Testis (tissue), 3 donors: ENCODE results near the gene AOAH. TPM values are rescaled to one million over a fixed set of nuclear protein-coding genes. Genes with fewer than 3 reads are reported as not detected.

ENCODE experiments used
- DNase-seq: peaks from one replicate; pipeline ENCODE4 v3.0.0-alpha.2; 2019
- H3K27ac ChIP-seq, 2 donors: fragments of 200-600 bp; sonication (generic); one replicate each; pipeline ENCODE4 v1.5.1; 2019
- H3K27me3 ChIP-seq: fragments of 200-600 bp; sonication (generic); one replicate; pipeline ENCODE4 v1.5.1; 2019
- H3K36me3 ChIP-seq: fragments of 200-600 bp; sonication (generic); one replicate; pipeline ENCODE4 v1.5.1; 2017; ENCODE audit warnings: low read depth; ENCODE audit errors: missing control alignments
- H3K4me1 ChIP-seq: fragments of 200-600 bp; sonication (generic); one replicate; pipeline ENCODE4 v1.5.1; 2019
- H3K4me3 ChIP-seq, 2 donors: fragments of 200-600 bp; sonication (generic); one replicate each; pipeline ENCODE4 v1.5.1; 2017 to 2019
- H3K9me3 ChIP-seq: fragments of 200-600 bp; sonication (generic); one replicate; pipeline ENCODE4 v1.5.1; 2017
- CTCF ChIP-seq, 3 experiments: fragments of 450-650 bp in 2 of 3; fragments of 200-600 bp in 1 of 3; sonication (generic) in 1 of 3; IDR thresholded peaks; one replicate each; pipeline ENCODE4 v1.5.1; 2016 to 2019; ENCODE audit warnings: antibody characterized with exemption in 3 of 3, mild to moderate bottlenecking in 2 of 3, moderate library complexity in 1 of 3
- POLR2A ChIP-seq: fragments of 450-650 bp; IDR thresholded peaks from one replicate; pipeline ENCODE4 v1.6.1; 2017; ENCODE audit warnings: antibody characterized with exemption, mild to moderate bottlenecking, moderate library complexity
- WGBS, 2 donors: methylation state at CpG; one replicate each; pipeline ENCODE4 v1.1.5; 2018; 5-methylcytosine and 5-hydroxymethylcytosine counted together
- intact Hi-C: fragments of 100-400 bp; cut with DNase I; formaldehyde crosslinking; loops from one replicate; pipeline ENCODE4 v1.15.1; 2023; ENCODE audit warnings: low total_unique reads
- polyA plus RNA-seq: library from polyadenylated mRNA; stranded (reverse); fragments of 350-450 nt; fragmentation: Illumina TruSeq; extraction: RNeasy Lipid Tissue Mini Kit (QIAGEN cat#74804); gene quantifications from one replicate; pipeline ENCODE4 v1.2.3, GENCODE V29; 2014; ENCODE audit warnings: low read depth, low replicate concordance; ENCODE audit not compliant: insufficient read depth
- total RNA-seq, 2 donors: library from RNA; depleted of rRNA; stranded (reverse); fragments of >200 nt; gene quantifications; one replicate each; pipeline ENCODE4 v1.2.3, GENCODE V29; 2016

The AOAH gene
- total and polyA plus RNA-seq, 3 donors from 2014 or later, result 1.7 to 4.6 (median 3.8) TPM

DNA sequence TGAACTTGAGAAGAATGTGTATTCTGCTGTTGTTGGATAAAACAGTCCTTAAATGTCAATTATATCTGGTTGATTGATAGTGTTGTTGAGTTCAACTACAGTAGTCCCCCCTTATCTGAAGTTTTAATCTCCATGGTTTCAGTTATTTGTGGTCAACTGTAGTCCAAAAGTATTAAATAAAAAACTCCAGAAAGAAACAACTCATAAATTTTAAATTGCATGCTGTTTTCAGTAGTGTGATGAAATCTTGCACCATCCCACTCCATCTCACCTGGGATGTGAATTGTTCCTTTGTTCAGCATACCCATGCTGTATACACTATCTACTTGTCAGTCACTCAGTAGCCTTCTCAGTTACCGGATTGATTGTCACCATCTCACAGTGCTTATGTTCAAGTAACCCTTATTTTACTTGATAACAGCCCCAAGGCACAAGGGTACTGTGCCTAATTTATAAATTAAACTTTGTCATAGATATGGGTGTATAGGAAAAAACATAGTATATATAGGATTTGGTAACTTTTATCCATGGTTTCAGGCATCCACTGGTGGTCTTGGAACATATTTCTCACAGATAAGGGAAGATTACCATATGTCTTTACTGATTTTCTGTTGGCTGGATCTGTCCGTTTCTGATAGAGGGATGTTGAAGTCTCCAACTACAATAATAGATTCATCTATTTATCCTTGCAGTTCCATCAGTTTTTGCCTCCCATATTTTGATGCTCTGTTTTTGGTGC, 57.1 kb downstream of the AOAH start:
- whole genome bisulfite sequencing, 2 donors, result 75 to 83% methylated on average over 2 of the region's 2 CpGs
- no peak for DNase-seq
- Histone ChIP-seq H3K4me3 (no peak overlapping the region), H3K36me3 (no peaks in the 10 kb centered on the region), H3K4me1 (no peaks in the 10 kb centered on the region), H3K27ac (no peak overlapping the region), H3K27me3 (no peaks in the 10 kb centered on the region), H3K9me3 (no peaks in the 10 kb centered on the region)
- TF ChIP-seq POLR2A (no peak), CTCF (IDR thresholded peaks at IDR 0.05) (no peak)
- intact Hi-C loops, result no loop called here

DNA sequence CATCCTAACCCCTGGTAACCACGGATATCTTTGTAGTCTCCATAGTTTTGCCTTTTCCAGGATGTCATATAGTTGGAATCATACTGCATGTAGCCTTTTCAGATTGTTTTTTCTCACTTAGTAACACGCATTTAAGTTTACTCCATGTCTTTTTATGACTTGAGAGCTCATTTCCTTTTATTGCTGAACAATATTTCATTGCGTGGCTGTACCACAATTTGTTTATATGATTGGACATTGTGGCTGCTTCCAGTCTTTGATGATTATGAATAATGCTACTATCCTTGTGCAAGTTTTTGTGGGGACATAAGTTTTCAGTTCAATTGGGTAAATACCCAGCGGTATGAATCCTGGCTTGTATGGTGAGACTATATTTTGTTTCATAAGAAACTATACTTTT, 60.8 kb downstream of the AOAH start:
- no peak for DNase-seq
- Histone ChIP-seq H3K27ac (no peak overlapping the region), H3K4me1 (no peaks in the 10 kb centered on the region), H3K27me3 (no peaks in the 10 kb centered on the region), H3K36me3 (no peaks in the 10 kb centered on the region), H3K9me3 (no peaks in the 10 kb centered on the region), H3K4me3 (no peak overlapping the region)
- no peak for TF ChIP-seq POLR2A
- TF ChIP-seq CTCF (IDR thresholded peaks at IDR 0.05), result no peak
- intact Hi-C loops, result no loop called here
- WGBS, 2 donors, result 91 to 94% methylated on average over 4 of the region's 4 CpGs

DNA sequence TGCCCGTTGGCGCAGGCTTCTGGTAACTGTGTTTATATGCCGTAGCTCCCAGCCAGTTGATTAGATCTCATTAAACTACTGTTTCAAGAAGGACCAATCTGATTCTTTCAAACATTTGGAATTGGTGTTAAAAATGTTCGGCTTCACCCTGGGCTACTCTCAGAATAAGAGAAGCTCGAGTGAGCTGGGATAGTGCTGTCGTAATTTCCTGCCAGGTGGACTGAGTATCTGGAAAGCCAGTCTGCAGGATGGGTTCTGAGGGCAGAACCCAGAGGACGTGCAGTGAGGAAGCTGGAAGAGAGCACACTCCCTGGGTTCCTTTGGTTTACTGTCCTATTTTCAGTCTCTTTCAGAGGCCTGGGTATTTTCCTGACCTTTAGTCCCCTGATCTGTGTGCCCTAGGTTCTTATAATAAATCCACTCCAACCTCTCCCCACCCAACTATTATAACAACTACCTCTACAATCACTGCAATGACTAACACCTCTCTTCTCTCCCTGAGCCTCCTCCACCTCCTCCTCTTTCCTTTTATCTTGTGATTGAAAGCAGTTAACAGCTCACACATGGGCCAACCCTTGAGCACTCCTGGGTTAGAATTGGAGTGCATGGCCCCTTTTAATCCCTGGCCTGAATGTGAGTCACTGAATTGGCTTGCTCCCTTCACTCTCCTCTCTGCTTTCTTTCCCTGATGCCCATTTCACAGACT, 63.0 kb downstream of the AOAH start:
- TF ChIP-seq CTCF (IDR thresholded peaks at IDR 0.05) (no peak), POLR2A (no peak)
- 74 to 80% methylated on average over 7 of the region's 7 CpGs for WGBS, 2 donors
- intact Hi-C loops, result no loop called here
- Histone ChIP-seq H3K4me1 (no peaks in the 10 kb centered on the region), H3K27me3 (no peaks in the 10 kb centered on the region), H3K27ac (no peak overlapping the region), H3K36me3 (no peaks in the 10 kb centered on the region), H3K4me3 (no peak overlapping the region), H3K9me3 (no peaks in the 10 kb centered on the region)
- DNase-seq, result no peak

DNA sequence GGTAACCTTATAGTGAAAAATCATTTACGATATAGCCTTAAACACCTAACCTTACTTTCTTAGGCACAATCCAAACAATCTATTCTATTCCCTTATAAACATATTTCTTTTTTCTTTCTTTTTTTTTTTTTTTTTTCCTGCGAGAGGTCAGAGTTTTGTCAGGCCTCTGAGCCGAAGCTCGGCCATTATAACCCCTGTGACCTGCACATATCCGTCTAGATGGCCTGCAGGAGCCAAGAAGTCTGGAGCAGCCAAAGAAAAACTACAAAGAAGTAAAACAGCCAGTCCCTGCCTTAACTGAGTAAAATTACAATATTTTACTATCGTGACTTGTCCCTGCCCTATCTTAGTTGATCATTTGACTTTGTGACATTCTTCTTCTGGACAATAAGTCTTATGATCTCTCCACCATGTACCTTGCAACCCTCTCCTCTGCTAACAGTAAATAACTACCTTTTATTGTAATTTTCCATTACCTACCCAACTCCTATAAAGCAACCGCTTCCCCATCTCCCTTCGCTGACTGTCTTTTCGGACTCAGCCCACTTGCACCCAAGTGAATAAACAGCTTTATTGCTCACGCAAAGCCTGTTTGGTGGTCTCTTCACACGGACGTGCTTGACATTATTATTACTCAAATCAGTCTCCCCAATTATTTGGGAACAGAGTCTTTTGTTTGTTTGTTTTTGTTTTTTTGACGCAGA, 64.5 kb downstream of the AOAH start:
- WGBS, 2 donors, result 82 to 85% methylated on average over 13 of the region's 13 CpGs
- H3K4me1 ChIP-seq, result no peaks in the 10 kb centered on the region
- H3K27ac ChIP-seq, result no peak overlapping the region

More for the DNA sequence above, 64.5 kb downstream of the AOAH start:
- no peak for DNase-seq
- Histone ChIP-seq H3K9me3 (no peaks in the 10 kb centered on the region), H3K27me3 (no peaks in the 10 kb centered on the region), H3K36me3 (no peaks in the 10 kb centered on the region), H3K4me3 (no peak overlapping the region)
- TF ChIP-seq CTCF (IDR thresholded peaks at IDR 0.05) (no peak), POLR2A (no peak)
- intact Hi-C loops, result no loop called here
